HG03342 (cell line): Measurements from ENCODE around the gene UBE2Z.
"Not testable (repeated sequence)": the region's sequence is repeated elsewhere in the genome, so short reads cannot be mapped to it uniquely, and the experiment has no call there.

ENCODE experiments used
- ATAC-seq: cut with Tn5 transposase; IDR thresholded peaks from one replicate; pipeline ENCODE4 v1.9.1; 2021; ENCODE audit warnings: mild to moderate bottlenecking, moderate library complexity; ENCODE audit not compliant: unreplicated experiment

UBE2Z gene

DNA sequence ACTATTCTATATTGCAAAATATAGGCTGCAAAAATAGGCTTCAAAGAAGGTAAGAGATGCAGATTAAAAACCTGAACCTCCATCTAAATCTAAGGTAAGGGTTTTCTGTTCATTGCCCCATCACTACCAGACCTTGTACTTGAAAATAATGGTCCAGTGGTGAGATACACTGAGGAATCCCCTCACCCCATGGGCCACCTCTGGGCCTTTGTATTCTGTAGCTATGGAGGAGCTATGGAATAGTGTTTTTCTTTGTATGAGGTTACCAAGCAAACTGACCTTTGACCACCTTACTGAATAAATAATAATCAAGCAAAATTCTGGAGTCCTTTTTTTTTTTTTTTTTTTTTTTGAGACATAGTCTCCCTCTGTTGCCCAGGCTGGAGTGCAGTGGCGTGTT is 4.8 kb upstream of the UBE2Z start:
- ATAC-seq, result no peak

DNA sequence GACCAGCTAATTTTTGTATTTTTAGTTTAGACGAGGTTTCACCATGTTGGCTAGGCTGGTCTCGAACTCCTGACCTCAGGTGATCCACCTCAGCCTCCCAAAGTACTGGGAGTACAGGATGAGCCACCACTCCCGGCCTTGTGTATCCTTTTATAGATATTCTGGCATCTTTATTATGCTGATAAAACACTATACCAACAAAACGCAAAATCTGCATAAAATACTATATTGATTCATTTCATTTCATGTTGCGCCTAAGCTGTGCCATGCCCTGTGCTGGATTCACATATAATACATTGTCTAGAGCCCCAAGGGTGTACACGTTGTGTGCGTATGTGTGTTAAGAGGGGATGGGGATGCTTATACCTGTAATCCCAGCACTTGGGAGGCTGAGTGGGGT is 3.8 kb upstream of the UBE2Z start:
- no peak for ATAC-seq

DNA sequence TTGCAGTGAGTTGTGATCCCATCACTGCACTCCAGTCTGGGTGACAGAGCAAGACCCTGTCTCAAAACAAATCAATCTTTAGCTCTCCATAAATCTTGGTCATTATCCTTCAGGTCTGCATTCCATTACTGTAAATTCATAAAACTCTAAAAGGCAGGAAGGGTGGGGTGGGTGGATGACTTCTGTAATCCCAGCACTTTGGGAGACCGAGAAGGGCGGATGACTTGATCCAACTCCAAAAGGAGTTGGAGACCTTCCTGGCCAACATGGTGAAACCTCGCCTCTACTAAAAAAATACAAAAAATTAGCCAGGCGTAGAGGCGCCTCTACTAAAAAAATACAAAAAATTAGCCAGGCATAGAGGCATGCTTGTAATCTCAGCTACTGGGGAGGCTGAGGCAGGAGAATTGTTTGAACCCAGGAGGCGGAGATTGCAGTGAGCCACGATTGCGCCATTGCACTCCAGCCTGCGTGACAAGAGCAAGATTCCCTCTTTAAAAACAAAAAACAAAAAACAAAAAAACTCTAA is 2.2 kb upstream of the UBE2Z start:
- ATAC-seq, result no peak

DNA sequence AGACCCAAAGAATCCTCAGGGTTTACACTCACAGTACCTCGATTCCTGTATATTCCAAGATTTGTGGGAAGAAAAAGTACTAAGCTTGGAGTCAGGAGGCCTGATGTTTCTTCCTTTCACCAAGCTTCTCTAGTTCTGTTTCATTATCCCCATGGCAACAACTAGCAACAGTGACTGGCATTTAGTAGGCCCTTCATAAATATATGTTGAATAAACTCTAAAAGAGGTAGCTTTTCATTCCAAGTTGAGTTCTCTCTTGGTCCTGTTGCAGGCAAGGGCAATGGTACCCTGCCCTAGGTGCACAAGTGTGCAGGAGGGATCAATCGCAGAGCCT is 527 bp upstream of the UBE2Z start:
- no peak for ATAC-seq

DNA sequence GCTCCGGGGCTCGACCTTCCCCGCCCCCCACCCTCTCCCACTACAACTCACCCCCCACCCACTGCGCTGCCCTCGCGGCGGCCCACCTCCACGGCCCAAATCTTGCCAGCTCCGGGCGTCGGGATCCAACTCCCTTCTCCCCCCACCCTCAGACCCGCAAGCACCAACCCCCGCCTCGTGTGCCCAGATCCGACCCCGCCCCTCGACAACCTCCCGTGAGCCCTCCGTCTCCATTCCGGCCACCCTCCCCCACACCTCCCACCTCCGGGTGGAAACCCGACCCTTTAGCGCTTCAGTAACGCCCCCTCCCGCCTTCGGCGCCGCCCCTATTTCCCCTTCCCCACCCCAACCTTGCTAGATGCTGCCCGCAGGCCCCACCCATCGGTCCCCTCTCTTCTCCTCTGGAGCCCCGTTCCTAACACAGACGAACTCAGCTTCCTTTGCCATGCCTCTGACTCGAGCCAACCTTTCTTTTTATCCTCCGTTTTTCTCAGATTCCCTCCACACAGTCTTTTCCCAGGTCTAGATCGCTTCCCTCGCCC is 717 bp downstream of the UBE2Z start:
- ATAC-seq, result peak; percentile 39

DNA sequence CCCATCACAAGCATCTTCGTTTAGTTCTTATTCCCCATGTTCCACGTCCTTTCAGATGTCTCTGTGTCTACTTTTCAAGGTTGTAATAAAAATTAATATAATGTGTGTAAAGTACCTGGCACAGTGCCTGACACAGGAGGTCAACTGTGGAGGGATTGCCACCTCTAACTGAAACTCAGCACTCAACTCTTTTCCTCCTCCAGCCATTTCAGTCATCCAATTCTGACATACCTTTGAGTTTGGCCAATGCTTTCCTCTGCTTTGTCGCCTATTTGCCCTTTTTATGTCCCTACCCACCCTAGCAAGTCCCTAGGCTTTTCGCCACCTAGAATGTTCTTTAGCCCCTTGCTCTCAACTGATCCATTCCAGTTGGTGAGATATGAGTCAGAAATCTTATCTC is 1.6 kb downstream of the UBE2Z start:
- no peak for ATAC-seq

DNA sequence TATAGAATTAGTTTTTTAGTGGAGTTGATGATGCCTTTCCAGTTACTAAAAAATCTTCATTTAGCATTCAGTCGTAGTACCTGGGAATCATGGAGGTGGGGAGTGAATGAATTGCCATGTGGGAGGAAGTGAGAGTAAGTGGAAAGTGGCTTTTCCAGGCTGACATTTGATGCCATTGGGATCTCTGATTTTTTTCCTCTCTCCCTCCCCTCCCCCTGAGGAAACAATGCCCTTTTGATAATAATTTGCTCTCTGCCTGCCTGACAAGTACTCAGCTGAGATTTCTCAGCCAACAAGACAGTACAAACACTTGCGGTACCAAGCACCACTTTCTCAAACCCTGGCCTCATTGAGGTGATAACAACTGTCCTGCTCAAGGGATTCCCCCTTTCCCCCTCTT is 2.2 kb downstream of the UBE2Z start:
- ATAC-seq, result no peak

DNA sequence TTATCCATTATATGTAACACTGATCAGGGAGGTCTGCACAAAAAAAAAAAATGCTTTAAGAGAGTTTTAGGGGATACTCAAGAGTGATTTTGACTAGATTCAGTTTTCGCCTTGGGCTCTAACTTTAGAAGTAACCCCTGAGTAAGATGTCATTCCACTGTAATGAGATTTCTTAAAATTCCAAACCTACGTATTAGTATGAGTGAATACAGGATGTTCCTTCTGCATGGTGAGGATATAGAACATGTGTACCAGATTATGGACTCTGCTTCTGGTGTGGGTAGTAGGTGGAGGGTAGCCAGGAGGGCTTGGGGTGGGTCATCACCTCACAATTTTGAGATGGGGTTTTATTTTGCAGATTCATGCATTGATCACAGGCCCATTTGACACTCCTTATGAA is 4.3 kb downstream of the UBE2Z start:
- ATAC-seq, result no peak

DNA sequence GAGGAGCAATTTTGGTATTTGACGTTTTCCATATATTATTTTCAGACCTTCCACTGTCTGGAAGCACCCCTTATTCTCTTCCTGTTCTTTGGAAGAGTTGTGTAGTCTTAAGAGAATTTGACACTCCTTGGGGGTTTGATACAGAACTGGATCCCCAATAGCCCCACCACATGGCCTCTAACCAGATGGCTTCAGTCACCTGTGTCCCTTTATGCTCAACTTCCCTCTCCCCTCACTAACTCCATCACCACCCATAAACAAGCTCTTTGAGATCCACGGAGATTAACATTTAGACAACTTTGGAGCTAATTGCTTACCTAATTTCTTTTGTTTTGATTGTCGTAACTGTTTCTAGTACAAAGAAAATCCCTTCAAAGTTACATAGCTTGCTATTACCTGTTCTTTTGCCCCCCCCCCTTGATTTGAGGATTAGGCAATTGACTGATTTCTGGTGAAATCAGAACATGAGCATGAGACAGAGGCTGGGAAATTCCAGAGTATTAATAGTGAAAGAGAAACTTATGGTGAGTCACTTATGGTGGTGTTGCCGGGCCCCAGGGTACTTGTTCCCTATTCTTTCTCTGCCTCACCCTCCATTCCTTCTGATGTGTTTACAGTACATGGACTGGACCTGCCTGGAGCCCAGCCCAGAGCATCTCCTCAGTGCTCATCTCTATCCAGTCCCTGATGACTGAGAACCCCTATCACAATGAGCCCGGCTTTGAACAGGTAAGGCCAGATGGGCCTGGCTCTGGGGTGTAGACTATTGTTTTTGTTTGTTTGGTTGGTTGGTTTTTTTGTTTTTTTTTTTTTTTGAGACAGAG is 7.5 kb downstream of the UBE2Z start:
- peak; percentile 79 for ATAC-seq

DNA sequence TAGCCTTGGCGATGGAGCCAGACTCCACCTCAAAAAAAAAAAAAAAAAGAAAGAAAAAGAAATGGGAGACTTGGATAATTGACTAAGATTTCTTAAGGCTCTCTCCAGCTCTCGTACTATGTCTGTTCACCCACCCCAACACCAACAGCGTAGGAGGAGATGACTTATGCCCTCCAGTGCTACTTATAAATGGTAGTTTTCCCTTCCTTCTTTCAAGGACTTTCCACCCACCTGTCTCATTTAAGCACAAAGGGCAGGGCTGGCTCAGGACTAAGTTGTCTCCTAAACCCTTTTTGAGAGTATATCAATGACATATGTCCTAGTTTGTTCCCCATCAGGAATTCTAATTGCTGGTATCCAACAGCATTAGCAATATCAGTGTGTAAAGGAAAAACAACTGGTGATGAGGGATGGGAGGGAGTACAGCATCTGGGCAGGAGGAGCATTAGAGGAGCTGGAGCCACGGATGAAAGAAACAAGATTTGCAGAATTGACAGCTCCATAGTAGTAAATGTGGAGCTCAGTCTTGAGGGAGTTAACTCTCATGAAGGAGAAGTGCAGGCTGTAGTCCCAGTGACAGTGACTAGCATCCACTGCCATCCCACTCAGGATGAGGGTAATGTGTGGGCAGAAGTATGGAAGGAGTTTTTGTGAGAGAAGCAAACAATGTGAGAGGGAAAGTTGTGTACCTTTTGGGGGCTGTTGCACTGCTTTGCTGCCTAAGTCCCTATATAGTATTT is 17.2 kb downstream of the UBE2Z start:
- ATAC-seq, result no peak

DNA sequence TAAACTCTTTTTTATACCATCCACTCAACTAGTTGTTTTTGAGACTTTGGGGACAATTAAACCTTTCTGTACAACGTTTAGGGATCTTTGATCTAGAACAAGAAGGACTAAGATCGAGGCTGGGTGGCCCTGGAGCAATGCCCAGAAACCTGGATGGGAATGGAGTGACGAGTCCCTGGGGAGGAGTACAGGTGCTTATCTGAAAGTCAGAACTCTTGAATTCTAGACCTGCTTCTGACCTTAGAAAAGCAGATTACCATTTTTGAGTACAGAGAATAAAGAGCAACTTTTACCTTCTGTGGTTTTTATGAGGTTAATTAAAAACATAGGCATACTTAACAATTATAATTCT is 17.8 kb downstream of the UBE2Z start:
- no peak for ATAC-seq

DNA sequence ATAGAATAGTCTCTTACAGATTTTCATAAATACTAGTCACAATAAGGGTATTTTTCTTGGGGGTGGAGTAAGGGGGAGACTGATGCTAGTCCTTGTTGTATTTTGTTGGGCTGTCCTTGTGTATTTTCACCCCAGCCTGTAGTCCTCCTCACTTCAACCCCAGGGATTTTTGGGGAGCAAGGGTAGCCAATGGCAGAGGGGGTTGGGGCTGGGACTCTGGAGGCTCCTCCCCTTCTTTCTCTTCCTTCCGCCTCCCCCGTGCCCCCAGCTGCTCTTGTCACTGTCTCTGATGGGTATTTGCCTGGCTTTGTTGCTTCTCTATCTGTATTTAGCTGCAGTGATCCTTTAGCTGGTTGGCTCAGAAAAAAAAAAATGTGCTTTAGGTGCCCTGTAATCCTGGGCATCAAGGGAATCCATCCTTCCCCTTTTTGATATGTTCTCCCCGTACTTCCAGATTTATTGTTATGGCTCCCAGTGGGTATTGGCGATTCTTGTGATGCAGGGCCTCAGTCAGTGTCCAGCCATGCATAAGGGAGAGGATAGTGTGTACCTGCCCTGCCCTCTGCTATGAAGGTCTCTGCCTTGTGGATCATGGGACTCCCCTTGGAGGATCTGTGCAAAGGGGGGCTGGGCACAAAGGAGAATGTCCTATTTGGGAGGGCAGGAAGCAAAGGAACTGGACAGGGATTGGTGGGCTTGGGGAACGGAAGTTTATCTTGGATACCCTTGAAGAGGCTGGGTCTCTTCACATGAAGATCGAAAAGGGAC is 20.0 kb downstream of the UBE2Z start:
- no peak for ATAC-seq

DNA sequence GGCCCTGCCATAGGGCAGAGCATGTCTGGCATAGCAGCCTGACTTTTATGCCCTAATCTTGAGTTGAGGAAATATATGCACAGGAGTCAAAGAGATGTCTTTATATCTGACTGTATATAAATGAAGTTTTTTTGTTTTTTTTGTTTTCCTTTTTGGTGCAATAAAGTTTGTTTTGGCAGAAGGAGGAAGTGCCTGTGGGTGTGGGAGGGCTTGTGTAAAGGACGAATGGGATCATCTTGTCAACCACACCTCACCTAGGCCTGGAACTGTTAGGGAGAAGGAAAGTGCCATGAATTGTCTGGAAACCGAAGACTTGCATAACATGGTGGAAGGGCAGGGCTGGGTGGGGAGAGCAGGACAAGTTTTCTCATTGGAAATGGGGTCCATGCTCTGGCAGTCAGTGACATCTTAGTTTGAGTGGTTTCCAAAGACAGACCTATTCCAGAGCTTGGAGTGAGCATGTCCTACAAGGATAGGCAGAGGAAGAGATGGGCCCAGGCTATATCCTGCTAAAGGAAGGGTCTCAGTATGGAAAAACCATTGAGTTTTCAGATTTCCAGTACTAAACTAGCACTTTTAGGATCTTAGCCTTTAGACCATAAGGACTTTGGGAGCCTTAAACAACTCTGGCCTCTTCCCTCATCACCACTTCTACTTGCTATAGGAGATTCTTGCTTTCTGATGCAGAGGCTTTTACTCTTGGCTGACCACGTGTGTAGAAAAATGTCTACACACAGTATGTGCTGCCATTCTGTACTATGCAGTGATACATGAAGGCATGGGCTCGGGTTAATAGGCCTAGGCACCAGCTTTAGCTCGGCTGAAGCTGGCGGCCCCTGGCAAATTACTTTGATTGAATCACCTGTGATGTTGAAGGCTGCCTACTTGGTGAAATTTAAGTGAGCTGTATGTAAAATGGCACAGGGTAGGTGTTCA is 20.9 kb downstream of the UBE2Z start:
- ATAC-seq, result no peak

DNA sequence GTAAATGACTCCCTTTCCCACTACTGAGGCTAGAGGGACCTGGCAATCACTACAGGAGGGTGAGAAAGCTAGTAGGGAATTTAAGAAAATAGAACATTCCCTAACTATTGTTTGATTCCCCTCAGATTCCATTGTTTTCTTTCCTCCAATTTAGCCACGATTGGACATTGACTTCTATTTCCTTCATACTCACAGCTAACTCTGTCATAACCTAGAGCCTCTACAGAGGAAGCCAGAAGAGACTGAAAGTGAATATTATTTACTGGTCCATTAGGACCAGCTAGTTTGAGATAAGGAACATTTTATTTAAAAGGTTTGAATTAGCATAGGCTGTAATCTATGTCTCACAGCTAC is 21.6 kb downstream of the UBE2Z start:
- no peak for ATAC-seq

DNA sequence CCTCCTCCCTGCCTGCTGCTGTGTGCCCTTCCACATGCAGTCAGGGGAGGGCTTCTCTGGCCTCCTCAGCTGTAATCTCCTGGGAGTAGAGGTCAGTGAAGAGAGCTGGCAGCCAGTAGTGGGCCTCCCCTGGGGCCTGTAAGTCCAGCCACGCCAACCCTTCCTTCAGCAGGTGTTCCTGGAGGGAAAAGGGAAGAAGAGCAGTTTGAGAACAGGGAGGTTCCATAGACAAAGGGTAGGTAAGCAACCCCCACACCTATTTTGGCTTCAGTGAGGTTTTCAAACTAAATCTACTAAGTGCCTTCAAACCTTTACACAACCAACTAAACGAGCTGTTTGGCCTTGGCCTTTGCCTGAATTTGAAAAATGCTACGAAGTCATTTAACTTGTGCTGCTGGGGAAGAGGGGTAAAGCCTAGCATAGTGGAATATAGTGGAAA is 22.2 kb downstream of the UBE2Z start:
- no peak for ATAC-seq

DNA sequence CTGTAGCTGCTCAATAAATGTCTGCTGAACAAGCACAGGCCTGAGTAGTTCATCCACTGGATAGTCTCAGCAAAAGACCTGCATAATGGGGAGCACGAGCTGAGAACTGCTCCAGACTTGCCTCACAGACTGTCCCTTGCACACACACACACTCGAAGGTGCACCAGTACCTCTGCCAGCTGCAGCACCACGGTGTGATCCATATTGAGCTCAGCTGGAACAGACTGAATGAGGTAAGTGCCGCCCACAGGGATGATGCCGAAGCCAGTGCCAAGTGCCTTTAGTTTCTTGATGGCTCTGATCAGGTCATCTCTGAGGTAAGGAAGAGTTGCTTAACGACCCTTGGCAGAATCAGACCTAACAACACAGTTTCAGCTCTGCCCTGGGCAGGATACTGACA is 24.8 kb downstream of the UBE2Z start:
- no peak for ATAC-seq

DNA sequence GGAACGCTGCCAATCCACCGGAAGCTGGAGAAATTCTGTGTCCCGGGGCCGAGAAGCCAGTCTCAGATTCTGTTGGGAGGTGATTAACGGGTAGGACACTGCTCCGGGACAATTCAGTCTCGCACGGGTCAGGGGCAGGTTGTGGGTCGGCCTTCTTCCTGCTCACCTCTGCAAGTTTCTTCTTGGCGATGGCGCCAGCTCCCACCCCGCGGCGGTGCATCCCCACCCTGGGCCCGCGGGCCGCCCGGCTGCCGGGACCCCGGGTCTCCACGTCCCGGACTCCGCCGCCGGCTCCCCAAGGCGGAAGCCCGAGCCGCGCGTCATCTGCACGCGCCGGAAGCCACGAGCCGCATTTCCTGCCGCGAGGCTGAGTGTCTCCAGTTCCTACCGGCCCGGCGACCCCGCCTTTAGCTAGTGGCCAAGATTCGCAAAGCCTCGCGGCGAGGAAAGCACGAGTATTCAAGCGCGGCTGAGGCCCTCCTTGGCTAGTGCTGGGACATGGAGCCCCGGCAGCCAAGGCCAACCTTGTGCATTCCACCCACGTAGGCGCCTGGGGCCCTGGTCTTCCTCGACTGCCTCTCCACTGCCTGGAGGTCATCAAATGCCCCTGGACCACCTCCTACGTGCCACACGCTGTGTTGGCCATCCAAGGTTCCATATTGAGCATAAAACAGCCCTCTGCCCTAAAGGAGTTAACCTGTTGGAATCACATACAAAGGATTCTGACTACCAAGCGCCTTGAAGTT is 36.5 kb downstream of the UBE2Z start, which contains the start of gene SNF8:
TSS of gene SNF8 (minus strand) at position 328 of the 746 bp plus-strand sequence. CDS start at position 220, 108 bp downstream.
- ATAC-seq, result peak; percentile 90

DNA sequence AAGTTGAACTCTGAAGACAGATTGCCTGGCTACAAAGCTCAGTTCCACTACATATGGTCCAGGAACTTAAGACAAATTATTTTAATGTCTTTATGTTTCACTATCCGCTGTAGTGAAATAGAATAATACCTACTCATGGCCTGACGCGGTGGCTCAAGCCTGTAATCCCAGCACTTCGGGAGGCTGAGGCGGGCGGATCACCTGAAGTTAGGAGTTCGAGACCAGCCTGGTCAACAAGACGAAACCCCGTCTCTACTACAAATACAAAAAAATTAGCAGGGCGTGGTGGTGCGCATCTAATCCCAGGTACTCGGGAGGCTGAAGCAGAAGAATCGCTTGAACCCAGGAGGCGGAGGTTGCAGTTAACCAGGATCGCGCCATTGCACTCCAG is 37.0 kb downstream of the UBE2Z start:
- not testable (repeated sequence) for ATAC-seq

DNA sequence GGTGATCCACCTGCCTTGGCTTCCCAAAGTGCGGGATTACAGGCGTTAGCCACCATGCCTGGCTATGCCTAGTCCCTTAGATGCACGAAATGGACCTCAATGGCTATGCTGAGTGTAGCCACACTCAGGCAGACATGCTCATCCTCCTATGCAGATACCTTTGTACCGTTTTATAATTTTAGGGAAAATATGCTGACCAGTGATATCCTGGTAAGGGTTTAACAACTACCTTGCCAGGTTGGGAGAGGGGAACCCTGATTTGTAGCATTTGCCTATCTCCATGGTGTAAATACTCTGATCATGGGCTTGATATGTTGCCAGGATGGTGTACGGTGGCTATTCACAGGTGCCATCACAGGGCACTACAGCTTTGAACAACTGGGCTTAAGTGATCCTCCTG is 43.4 kb downstream of the UBE2Z start:
- no peak for ATAC-seq

DNA sequence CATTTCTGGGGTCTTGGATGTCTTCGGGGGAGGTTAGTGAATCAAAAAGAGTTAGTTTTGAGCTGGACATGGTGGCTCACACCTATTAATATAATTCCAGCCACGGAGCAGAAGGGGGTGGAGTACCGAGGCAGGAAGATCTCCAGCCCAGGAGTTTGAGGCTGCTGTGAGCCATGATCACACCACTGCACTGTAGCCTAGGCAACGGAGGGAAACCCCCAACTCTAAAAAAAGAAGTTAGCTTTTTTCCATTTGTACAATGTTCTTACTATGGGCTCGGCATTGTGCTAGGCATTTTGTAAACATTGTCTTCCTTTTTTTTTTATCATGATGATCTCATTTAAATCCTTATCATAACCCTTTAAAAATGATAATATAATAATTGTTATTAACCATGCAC is 44.7 kb downstream of the UBE2Z start:
- ATAC-seq, result no peak
